PFSK-1 (cell line): ENCODE data around the gene EARS2.

Source experiments
- POLR2AphosphoS5 ChIP-seq: IDR thresholded peaks from 2 replicates; pipeline ENCODE4 v1.6.1; 2012; ENCODE audit warnings: low read depth, mild to moderate bottlenecking, control low read depth, low read length, moderate library complexity
- SIN3A ChIP-seq: IDR thresholded peaks from 2 replicates; pipeline ENCODE4 v1.6.1; 2012; ENCODE audit warnings: mild to moderate bottlenecking, low read length, moderate library complexity, borderline replicate concordance; ENCODE audit not compliant: insufficient read depth
- TAF1 ChIP-seq: IDR thresholded peaks from 2 replicates; pipeline ENCODE4 v1.6.1; 2012; ENCODE audit warnings: low read length, control low read depth, borderline replicate concordance; ENCODE audit not compliant: insufficient read depth
- TF ChIP-seq, protein P1 (sequence below), 2 experiments: IDR thresholded peaks; 2 replicates each; pipeline versions ENCODE4 v1.6.1 to v1.8.0; 2011 to 2012; ENCODE audit warnings: low read depth in 2 of 2, low read length in 2 of 2, control low read depth in 1 of 2, inconsistent platforms in 1 of 2, mild to moderate bottlenecking in 1 of 2, moderate library complexity in 1 of 2; ENCODE audit not compliant: insufficient read depth in 1 of 2

DNA sequence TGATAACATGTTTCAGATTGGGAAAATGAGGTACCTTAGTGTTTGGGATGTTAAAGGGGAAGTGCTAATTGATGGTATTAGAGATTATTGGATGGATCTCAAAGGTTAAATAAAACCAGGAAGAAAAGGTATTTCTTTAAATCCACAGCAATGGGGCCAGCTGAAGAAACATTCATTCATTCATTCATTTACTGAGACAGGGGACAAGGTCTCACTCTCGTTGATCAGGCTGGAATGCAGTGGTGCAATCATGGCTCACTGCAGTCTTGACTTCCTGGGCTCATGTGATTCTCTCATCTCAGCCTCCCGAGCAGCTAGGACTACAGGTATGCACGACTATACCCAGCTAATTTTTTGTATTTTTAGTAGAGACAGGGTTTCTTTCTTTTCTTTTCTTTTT, 19.8 kb downstream of the EARS2 start:
- no peak for TF ChIP-seq SIN3A
- no peak for TF ChIP-seq POLR2AphosphoS5
- TF ChIP-seq, protein P1, sequence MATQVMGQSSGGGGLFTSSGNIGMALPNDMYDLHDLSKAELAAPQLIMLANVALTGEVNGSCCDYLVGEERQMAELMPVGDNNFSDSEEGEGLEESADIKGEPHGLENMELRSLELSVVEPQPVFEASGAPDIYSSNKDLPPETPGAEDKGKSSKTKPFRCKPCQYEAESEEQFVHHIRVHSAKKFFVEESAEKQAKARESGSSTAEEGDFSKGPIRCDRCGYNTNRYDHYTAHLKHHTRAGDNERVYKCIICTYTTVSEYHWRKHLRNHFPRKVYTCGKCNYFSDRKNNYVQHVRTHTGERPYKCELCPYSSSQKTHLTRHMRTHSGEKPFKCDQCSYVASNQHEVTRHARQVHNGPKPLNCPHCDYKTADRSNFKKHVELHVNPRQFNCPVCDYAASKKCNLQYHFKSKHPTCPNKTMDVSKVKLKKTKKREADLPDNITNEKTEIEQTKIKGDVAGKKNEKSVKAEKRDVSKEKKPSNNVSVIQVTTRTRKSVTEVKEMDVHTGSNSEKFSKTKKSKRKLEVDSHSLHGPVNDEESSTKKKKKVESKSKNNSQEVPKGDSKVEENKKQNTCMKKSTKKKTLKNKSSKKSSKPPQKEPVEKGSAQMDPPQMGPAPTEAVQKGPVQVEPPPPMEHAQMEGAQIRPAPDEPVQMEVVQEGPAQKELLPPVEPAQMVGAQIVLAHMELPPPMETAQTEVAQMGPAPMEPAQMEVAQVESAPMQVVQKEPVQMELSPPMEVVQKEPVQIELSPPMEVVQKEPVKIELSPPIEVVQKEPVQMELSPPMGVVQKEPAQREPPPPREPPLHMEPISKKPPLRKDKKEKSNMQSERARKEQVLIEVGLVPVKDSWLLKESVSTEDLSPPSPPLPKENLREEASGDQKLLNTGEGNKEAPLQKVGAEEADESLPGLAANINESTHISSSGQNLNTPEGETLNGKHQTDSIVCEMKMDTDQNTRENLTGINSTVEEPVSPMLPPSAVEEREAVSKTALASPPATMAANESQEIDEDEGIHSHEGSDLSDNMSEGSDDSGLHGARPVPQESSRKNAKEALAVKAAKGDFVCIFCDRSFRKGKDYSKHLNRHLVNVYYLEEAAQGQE (IDR thresholded peaks at IDR 0.05; ENCODE audit: insufficient read depth in 1 of 2, low read depth in 2 of 2, low read length in 2 of 2), result no peak
- TF ChIP-seq TAF1, result no peak
